Nephron (organoid): ENCODE measurements around the gene LIN54.

Experiments used
- H3K27ac Mint-ChIP-seq, 3 experiments: 2 replicates each; pipeline ENCODE4 v1.8.0; 2020; ENCODE audit warnings: mixed read lengths in 3 of 3, mild to moderate bottlenecking in 2 of 3, moderate library complexity in 1 of 3
- H3K27me3 Mint-ChIP-seq: 2 replicates; pipeline ENCODE4 v1.8.0; 2021; ENCODE audit warnings: low read depth, mild to moderate bottlenecking, moderate library complexity, mixed read lengths
- H3K36me3 Mint-ChIP-seq: 2 replicates; pipeline ENCODE4 v1.8.0; 2020; ENCODE audit warnings: low read depth, mixed read lengths
- H3K4me1 Mint-ChIP-seq: 2 replicates; pipeline ENCODE4 v1.8.0; 2020; ENCODE audit warnings: mixed read lengths
- H3K4me3 Mint-ChIP-seq, 3 experiments: 2 replicates each; pipeline ENCODE4 v1.8.0; 2020; ENCODE audit warnings: mild to moderate bottlenecking in 3 of 3, mixed read lengths in 3 of 3, moderate library complexity in 2 of 3
- H3K9me3 Mint-ChIP-seq: 2 replicates; pipeline ENCODE4 v1.8.0; 2020; ENCODE audit warnings: mixed read lengths
- CTCF ChIP-seq, 3 experiments: fragments of 200-600 bp; sonication (generic); IDR thresholded peaks; one replicate each; pipeline ENCODE4 v1.5.0; 2021; ENCODE audit warnings: antibody characterized with exemption in 3 of 3; ENCODE audit not compliant: unreplicated experiment in 3 of 3

The LIN54 gene

GRCh38 chr4:82885410-82885809 is 125.2 kb downstream of the LIN54 start:
- Mint-ChIP-seq H3K4me3 (peak overlapping the region in 2 of 3 experiments; percentile 10 to 12), H3K27me3 (no peaks in the 10 kb centered on the region), H3K36me3 (peaks cover 36% of the 10 kb centered on the region), H3K4me1 (peaks cover 26% of the 10 kb centered on the region), H3K9me3 (no peaks in the 10 kb centered on the region), H3K27ac (peak overlapping the region; percentile 1 to 83 (median 76))
- TF ChIP-seq CTCF (IDR thresholded peaks at IDR 0.05; ENCODE audit: unreplicated experiment in 3 of 3): no peak
